HL-60 (cell line): Measurements from ENCODE around the gene HEMK1.

Source experiments
- GABPA ChIP-seq: IDR thresholded peaks from 2 replicates; pipeline ENCODE4 v1.6.1; 2012; ENCODE audit warnings: low read depth
- POLR2AphosphoS5 ChIP-seq: IDR thresholded peaks from 2 replicates; pipeline ENCODE4 v1.6.1; 2012; ENCODE audit warnings: low read depth
- SPI1 ChIP-seq: IDR thresholded peaks from 2 replicates; pipeline ENCODE4 v1.6.1; 2012; ENCODE audit warnings: low read depth, mild to moderate bottlenecking, borderline replicate concordance
- TF ChIP-seq, protein P1 (sequence below): IDR thresholded peaks from one replicate; pipeline ENCODE4 v1.5.1; 2011; ENCODE audit warnings: low read length, control low read depth, inconsistent platforms; ENCODE audit not compliant: insufficient read depth
- TF ChIP-seq, protein P2 (sequence below): IDR thresholded peaks from 2 replicates; pipeline ENCODE4 v1.6.1; 2012; ENCODE audit warnings: low read depth; ENCODE audit not compliant: insufficient replicate concordance

DNA sequence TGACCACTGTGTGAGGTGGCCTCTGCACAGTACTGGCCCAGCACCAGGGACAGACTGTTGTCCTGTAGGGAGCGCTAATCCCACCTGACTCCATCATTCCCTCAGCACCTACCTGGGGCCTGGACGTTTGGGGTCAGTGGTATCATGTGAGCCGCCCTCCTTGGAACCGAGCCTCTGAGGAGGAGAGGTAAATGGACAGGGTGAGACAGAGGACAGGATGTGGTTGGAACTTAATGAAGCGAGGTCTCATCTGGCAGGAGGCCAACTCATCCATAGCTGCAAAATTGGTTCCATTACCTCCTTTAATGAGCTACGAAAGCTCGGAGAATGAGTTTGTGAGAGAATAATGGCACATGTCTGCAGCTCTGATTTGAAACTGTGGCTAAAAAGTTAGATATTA, 61.6 kb downstream of the HEMK1 start:
- TF ChIP-seq, protein P1, sequence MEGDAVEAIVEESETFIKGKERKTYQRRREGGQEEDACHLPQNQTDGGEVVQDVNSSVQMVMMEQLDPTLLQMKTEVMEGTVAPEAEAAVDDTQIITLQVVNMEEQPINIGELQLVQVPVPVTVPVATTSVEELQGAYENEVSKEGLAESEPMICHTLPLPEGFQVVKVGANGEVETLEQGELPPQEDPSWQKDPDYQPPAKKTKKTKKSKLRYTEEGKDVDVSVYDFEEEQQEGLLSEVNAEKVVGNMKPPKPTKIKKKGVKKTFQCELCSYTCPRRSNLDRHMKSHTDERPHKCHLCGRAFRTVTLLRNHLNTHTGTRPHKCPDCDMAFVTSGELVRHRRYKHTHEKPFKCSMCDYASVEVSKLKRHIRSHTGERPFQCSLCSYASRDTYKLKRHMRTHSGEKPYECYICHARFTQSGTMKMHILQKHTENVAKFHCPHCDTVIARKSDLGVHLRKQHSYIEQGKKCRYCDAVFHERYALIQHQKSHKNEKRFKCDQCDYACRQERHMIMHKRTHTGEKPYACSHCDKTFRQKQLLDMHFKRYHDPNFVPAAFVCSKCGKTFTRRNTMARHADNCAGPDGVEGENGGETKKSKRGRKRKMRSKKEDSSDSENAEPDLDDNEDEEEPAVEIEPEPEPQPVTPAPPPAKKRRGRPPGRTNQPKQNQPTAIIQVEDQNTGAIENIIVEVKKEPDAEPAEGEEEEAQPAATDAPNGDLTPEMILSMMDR: no peak
- TF ChIP-seq, protein P2, sequence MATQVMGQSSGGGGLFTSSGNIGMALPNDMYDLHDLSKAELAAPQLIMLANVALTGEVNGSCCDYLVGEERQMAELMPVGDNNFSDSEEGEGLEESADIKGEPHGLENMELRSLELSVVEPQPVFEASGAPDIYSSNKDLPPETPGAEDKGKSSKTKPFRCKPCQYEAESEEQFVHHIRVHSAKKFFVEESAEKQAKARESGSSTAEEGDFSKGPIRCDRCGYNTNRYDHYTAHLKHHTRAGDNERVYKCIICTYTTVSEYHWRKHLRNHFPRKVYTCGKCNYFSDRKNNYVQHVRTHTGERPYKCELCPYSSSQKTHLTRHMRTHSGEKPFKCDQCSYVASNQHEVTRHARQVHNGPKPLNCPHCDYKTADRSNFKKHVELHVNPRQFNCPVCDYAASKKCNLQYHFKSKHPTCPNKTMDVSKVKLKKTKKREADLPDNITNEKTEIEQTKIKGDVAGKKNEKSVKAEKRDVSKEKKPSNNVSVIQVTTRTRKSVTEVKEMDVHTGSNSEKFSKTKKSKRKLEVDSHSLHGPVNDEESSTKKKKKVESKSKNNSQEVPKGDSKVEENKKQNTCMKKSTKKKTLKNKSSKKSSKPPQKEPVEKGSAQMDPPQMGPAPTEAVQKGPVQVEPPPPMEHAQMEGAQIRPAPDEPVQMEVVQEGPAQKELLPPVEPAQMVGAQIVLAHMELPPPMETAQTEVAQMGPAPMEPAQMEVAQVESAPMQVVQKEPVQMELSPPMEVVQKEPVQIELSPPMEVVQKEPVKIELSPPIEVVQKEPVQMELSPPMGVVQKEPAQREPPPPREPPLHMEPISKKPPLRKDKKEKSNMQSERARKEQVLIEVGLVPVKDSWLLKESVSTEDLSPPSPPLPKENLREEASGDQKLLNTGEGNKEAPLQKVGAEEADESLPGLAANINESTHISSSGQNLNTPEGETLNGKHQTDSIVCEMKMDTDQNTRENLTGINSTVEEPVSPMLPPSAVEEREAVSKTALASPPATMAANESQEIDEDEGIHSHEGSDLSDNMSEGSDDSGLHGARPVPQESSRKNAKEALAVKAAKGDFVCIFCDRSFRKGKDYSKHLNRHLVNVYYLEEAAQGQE: no peak
- TF ChIP-seq POLR2AphosphoS5 (no peak), GABPA (no peak), SPI1 (no peak)
